Activated naive CD8-positive, alpha-beta T cell treated with anti-CD3 and anti-CD28 coated beads, Interleukin-2, amount 50 U/mL, for 24 hours (primary cell): ENCODE results near the gene CACNA1S.

Source experiments
- ATAC-seq: fragments of 150-1000 bp; cut with Tn5 transposase; one replicate; pipeline ENCODE4 v1.10.0; 2021
- DNase-seq: peaks from one replicate; pipeline ENCODE4 v3.0.0; 2021
- H3K27ac Mint-ChIP-seq: one replicate; pipeline ENCODE4 v1.8.0; 2021; ENCODE audit warnings: mild to moderate bottlenecking, mixed read lengths
- H3K27me3 Mint-ChIP-seq: one replicate; pipeline ENCODE4 v1.8.0; 2021; ENCODE audit warnings: mixed read lengths
- H3K36me3 Mint-ChIP-seq: one replicate; pipeline ENCODE4 v1.8.0; 2021; ENCODE audit warnings: low read depth, mixed read lengths
- H3K4me1 Mint-ChIP-seq: one replicate; pipeline ENCODE4 v1.8.0; 2021; ENCODE audit warnings: mixed read lengths
- H3K4me3 Mint-ChIP-seq: one replicate; pipeline ENCODE4 v1.8.0; 2021; ENCODE audit warnings: mild to moderate bottlenecking, moderate library complexity, mixed read lengths
- H3K9me3 Mint-ChIP-seq: one replicate; pipeline ENCODE4 v1.8.0; 2021; ENCODE audit warnings: mixed read lengths

The CACNA1S gene

GRCh38 chr1:201039418-201039817 is 72.8 kb downstream of the CACNA1S start:
- H3K4me1 Mint-ChIP-seq = no peaks in the 10 kb centered on the region
- no peaks in the 10 kb centered on the region for H3K36me3 Mint-ChIP-seq
- no peak for DNase-seq
- H3K9me3 Mint-ChIP-seq = no peaks in the 10 kb centered on the region
- no peak for ATAC-seq
- H3K4me3 Mint-ChIP-seq = no peak overlapping the region
- H3K27me3 Mint-ChIP-seq = no peaks in the 10 kb centered on the region
- H3K27ac Mint-ChIP-seq = no peak overlapping the region

GRCh38 chr1:201038186-201038876 is 73.9 kb downstream of the CACNA1S start:
- Mint-ChIP-seq H3K4me1 (no peaks in the 10 kb centered on the region), H3K27ac (peak overlapping the region; percentile 12), H3K4me3 (no peak overlapping the region), H3K9me3 (no peaks in the 10 kb centered on the region), H3K36me3 (no peaks in the 10 kb centered on the region), H3K27me3 (no peaks in the 10 kb centered on the region)
- no peak for DNase-seq
- ATAC-seq = no peak

- H3K27ac Mint-ChIP-seq = no peak overlapping the region
- no peaks in the 10 kb centered on the region for H3K4me1 Mint-ChIP-seq
- no peaks in the 10 kb centered on the region for H3K36me3 Mint-ChIP-seq
- ATAC-seq = no peak
- no peak for DNase-seq
- no peak overlapping the region for H3K4me3 Mint-ChIP-seq
- H3K9me3 Mint-ChIP-seq = no peaks in the 10 kb centered on the region
- no peaks in the 10 kb centered on the region for H3K27me3 Mint-ChIP-seq
These were observed 75.9 kb downstream of the CACNA1S start for GRCh38 chr1:201036188-201036842.

GRCh38 chr1:201034671-201035070 is 77.6 kb downstream of the CACNA1S start:
- Mint-ChIP-seq H3K4me3 (no peak overlapping the region), H3K9me3 (no peaks in the 10 kb centered on the region), H3K36me3 (no peaks in the 10 kb centered on the region), H3K4me1 (no peaks in the 10 kb centered on the region), H3K27me3 (no peaks in the 10 kb centered on the region), H3K27ac (no peak overlapping the region)
- DNase-seq = no peak
- no peak for ATAC-seq

GRCh38 chr1:201032408-201032807 is 79.8 kb downstream of the CACNA1S start:
- H3K27ac Mint-ChIP-seq = no peak overlapping the region
- H3K4me3 Mint-ChIP-seq = no peak overlapping the region
- ATAC-seq = no peak
- peaks cover 2% of the 10 kb centered on the region for H3K4me1 Mint-ChIP-seq
- H3K36me3 Mint-ChIP-seq = no peaks in the 10 kb centered on the region
- no peaks in the 10 kb centered on the region for H3K9me3 Mint-ChIP-seq
- DNase-seq = no peak
- H3K27me3 Mint-ChIP-seq = no peaks in the 10 kb centered on the region

GRCh38 chr1:201028461-201028889 is 83.8 kb downstream of the CACNA1S start:
- ATAC-seq (no peak), DNase-seq (no peak)
- H3K9me3 Mint-ChIP-seq = no peaks in the 10 kb centered on the region
- H3K4me1 Mint-ChIP-seq = peaks cover 37% of the 10 kb centered on the region
- no peak overlapping the region for H3K27ac Mint-ChIP-seq
- no peaks in the 10 kb centered on the region for H3K36me3 Mint-ChIP-seq
- H3K4me3 Mint-ChIP-seq = no peak overlapping the region
- H3K27me3 Mint-ChIP-seq = no peaks in the 10 kb centered on the region

- Mint-ChIP-seq H3K4me1 (peaks cover 45% of the 10 kb centered on the region), H3K4me3 (no peak overlapping the region), H3K9me3 (no peaks in the 10 kb centered on the region), H3K27me3 (no peaks in the 10 kb centered on the region), H3K27ac (no peak overlapping the region), H3K36me3 (no peaks in the 10 kb centered on the region)
- DNase-seq (no peak), ATAC-seq (no peak)
These were observed 85.4 kb downstream of the CACNA1S start for GRCh38 chr1:201026836-201027235.

- H3K4me1 Mint-ChIP-seq = peaks cover 51% of the 10 kb centered on the region
- H3K27me3 Mint-ChIP-seq = no peaks in the 10 kb centered on the region
- H3K4me3 Mint-ChIP-seq = no peak overlapping the region
- no peaks in the 10 kb centered on the region for H3K9me3 Mint-ChIP-seq
- H3K27ac Mint-ChIP-seq = peak overlapping the region; percentile 65
- no peak for DNase-seq
- no peak for ATAC-seq
- H3K36me3 Mint-ChIP-seq = no peaks in the 10 kb centered on the region
These were observed 86.0 kb downstream of the CACNA1S start for GRCh38 chr1:201026234-201026633.

- Mint-ChIP-seq H3K4me1 (peaks cover 57% of the 10 kb centered on the region), H3K9me3 (no peaks in the 10 kb centered on the region), H3K27ac (peak overlapping the region; percentile 65), H3K4me3 (no peak overlapping the region), H3K36me3 (no peaks in the 10 kb centered on the region), H3K27me3 (no peaks in the 10 kb centered on the region)
- ATAC-seq = peak; percentile 13
- peak; percentile 31 for DNase-seq
These were observed 86.6 kb downstream of the CACNA1S start for GRCh38 chr1:201025571-201026002.

GRCh38 chr1:201024625-201024998 is 87.6 kb downstream of the CACNA1S start:
- DNase-seq = no peak
- ATAC-seq = no peak
- peaks cover 66% of the 10 kb centered on the region for H3K4me1 Mint-ChIP-seq
- no peaks in the 10 kb centered on the region for H3K9me3 Mint-ChIP-seq
- H3K4me3 Mint-ChIP-seq = no peak overlapping the region
- H3K36me3 Mint-ChIP-seq = no peaks in the 10 kb centered on the region
- no peak overlapping the region for H3K27ac Mint-ChIP-seq
- no peaks in the 10 kb centered on the region for H3K27me3 Mint-ChIP-seq

GRCh38 chr1:201023920-201024624 is 88.2 kb downstream of the CACNA1S start:
- H3K27me3 Mint-ChIP-seq = no peaks in the 10 kb centered on the region
- H3K27ac Mint-ChIP-seq = no peak overlapping the region
- H3K36me3 Mint-ChIP-seq = peaks cover 3% of the 10 kb centered on the region
- DNase-seq (no peak), ATAC-seq (no peak)
- no peaks in the 10 kb centered on the region for H3K9me3 Mint-ChIP-seq
- H3K4me3 Mint-ChIP-seq = no peak overlapping the region
- peaks cover 72% of the 10 kb centered on the region for H3K4me1 Mint-ChIP-seq

GRCh38 chr1:201023517-201023902 is 88.7 kb downstream of the CACNA1S start, which contains the start of gene KIF21B:
KIF21B (minus strand) TSS chr1:201023714; CDS start chr1:201023383, 331 bp downstream.
- H3K27ac Mint-ChIP-seq = peak within 1 kb of the TSS; percentile 99
- ATAC-seq = peak; percentile 73
- H3K4me3 Mint-ChIP-seq = peak within 1 kb of the TSS; percentile 93
- H3K36me3 Mint-ChIP-seq = peaks cover 3% of the 10 kb centered on the region
- H3K27me3 Mint-ChIP-seq = no peaks in the 10 kb centered on the region
- DNase-seq = peak; percentile 93
- H3K9me3 Mint-ChIP-seq = no peaks in the 10 kb centered on the region
- peaks cover 77% of the 10 kb centered on the region for H3K4me1 Mint-ChIP-seq

GRCh38 chr1:201022820-201023516 is 89.3 kb downstream of the CACNA1S start:
- H3K4me1 Mint-ChIP-seq = peaks cover 83% of the 10 kb centered on the region
- no peaks in the 10 kb centered on the region for H3K27me3 Mint-ChIP-seq
- ATAC-seq (no peak), DNase-seq (peak; percentile 38)
- H3K27ac Mint-ChIP-seq = peak overlapping the region; percentile 99
- peak overlapping the region; percentile 93 for H3K4me3 Mint-ChIP-seq
- peaks cover 8% of the 10 kb centered on the region for H3K36me3 Mint-ChIP-seq
- no peaks in the 10 kb centered on the region for H3K9me3 Mint-ChIP-seq

GRCh38 chr1:201022493-201022819 is 89.8 kb downstream of the CACNA1S start:
- Mint-ChIP-seq H3K36me3 (peaks cover 8% of the 10 kb centered on the region), H3K4me1 (peaks cover 87% of the 10 kb centered on the region), H3K4me3 (peak overlapping the region; percentile 93), H3K9me3 (no peaks in the 10 kb centered on the region), H3K27me3 (no peaks in the 10 kb centered on the region), H3K27ac (peak overlapping the region; percentile 99)
- ATAC-seq (no peak), DNase-seq (no peak)
